CD4-positive, alpha-beta memory T cell (primary cell): ENCODE measurements around the gene SLC10A7. TPM values are rescaled to one million over a fixed set of nuclear protein-coding genes. Genes with fewer than 3 reads are reported as not detected.

Experiments
- CTCF ChIA-PET: fragments of 350-600 bp; sonication (Branson Sonifier 250); formaldehyde crosslinking; loops from one replicate; lab custom pipeline; 2021; ENCODE audit warnings: inconsistent platforms; ENCODE audit not compliant: partially characterized antibody; lab: Charles Lee
- POLR2A ChIA-PET: fragments of 350-600 bp; sonication (Branson Sonifier 250); formaldehyde crosslinking; loops from one replicate; lab custom pipeline; 2021; ENCODE audit not compliant: partially characterized antibody; lab: Charles Lee
- DNase-seq, 5 donors: peaks; one replicate each; pipeline versions ENCODE4 v3.0.0 to v3.0.0-alpha.2; 2020 to 2022; ENCODE audit warnings: mixed read lengths in 1 of 5
- H3K27ac ChIP-seq: one replicate; pipeline ENCODE4 v1.7.0; 2013; ENCODE audit warnings: low read depth, low read length
- H3K27me3 ChIP-seq: 2 replicates; pipeline ENCODE4 v1.7.0; 2013; ENCODE audit warnings: mild to moderate bottlenecking, low read length, moderate library complexity; ENCODE audit not compliant: insufficient read depth
- H3K36me3 ChIP-seq: 2 replicates; pipeline ENCODE4 v1.7.0; 2013; ENCODE audit warnings: mild to moderate bottlenecking, low read length, moderate library complexity; ENCODE audit not compliant: insufficient read depth
- H3K4me1 ChIP-seq: 2 replicates; pipeline ENCODE4 v1.7.0; 2013; ENCODE audit warnings: mild to moderate bottlenecking, low read length, moderate library complexity; ENCODE audit not compliant: insufficient read depth
- H3K4me3 ChIP-seq, 2 donors: one replicate each; pipeline ENCODE4 v1.7.0; 2013; ENCODE audit warnings: low read length in 2 of 2, mild to moderate bottlenecking in 1 of 2
- H3K9me3 ChIP-seq, 2 donors: one replicate each; pipeline ENCODE4 v1.7.0; 2013; ENCODE audit warnings: low read length in 2 of 2, control low read depth in 1 of 2; ENCODE audit not compliant: control insufficient read depth in 1 of 2
- H3K27ac Mint-ChIP-seq, 7 donors: one replicate each; pipeline ENCODE4 v1.8.0; 2020 to 2021; ENCODE audit warnings: mixed read lengths in 7 of 7, mild to moderate bottlenecking in 6 of 7, inconsistent platforms in 3 of 7, moderate library complexity in 3 of 7
- H3K27me3 Mint-ChIP-seq, 2 donors: one replicate each; pipeline ENCODE4 v1.8.0; 2020 to 2021; ENCODE audit warnings: mixed read lengths in 2 of 2
- H3K36me3 Mint-ChIP-seq, 2 donors: one replicate each; pipeline ENCODE4 v1.8.0; 2020 to 2021; ENCODE audit warnings: mixed read lengths in 2 of 2, inconsistent platforms in 1 of 2, mild to moderate bottlenecking in 1 of 2
- H3K4me1 Mint-ChIP-seq, 4 donors: one replicate each; pipeline ENCODE4 v1.8.0; 2020 to 2021; ENCODE audit warnings: mixed read lengths in 4 of 4, mild to moderate bottlenecking in 1 of 4
- H3K4me3 Mint-ChIP-seq, 8 donors: one replicate each; pipeline ENCODE4 v1.8.0; 2020 to 2021; ENCODE audit warnings: mixed read lengths in 8 of 8, mild to moderate bottlenecking in 7 of 8, moderate library complexity in 6 of 8, inconsistent platforms in 3 of 8
- H3K9me3 Mint-ChIP-seq, 8 donors: one replicate each; pipeline ENCODE4 v1.8.0; 2020 to 2021; ENCODE audit warnings: mixed read lengths in 8 of 8, mild to moderate bottlenecking in 5 of 8, inconsistent platforms in 3 of 8, moderate library complexity in 1 of 8
- intact Hi-C: fragments of 100-400 bp; cut with micrococcal nuclease; formaldehyde crosslinking; loops from one replicate; pipeline ENCODE4 v1.15.1; 2023
- polyA plus RNA-seq, 2 donors: library from polyadenylated mRNA; unstranded; fragments of 300-500 nt; fragmentation: Illumina TruSeq; gene quantifications; one replicate each; pipeline ENCODE4 v1.2.3, GENCODE V29; 2021
- total RNA-seq, 2 experiments: library from RNA; stranded (reverse); gene quantifications; one replicate each; pipeline ENCODE4 v1.2.3, GENCODE V29; 2021

SLC10A7 gene
- total and polyA plus RNA-seq, 4 experiments from 2014 or later = 9.0 to 17.7 (median 10.1) TPM

DNA sequence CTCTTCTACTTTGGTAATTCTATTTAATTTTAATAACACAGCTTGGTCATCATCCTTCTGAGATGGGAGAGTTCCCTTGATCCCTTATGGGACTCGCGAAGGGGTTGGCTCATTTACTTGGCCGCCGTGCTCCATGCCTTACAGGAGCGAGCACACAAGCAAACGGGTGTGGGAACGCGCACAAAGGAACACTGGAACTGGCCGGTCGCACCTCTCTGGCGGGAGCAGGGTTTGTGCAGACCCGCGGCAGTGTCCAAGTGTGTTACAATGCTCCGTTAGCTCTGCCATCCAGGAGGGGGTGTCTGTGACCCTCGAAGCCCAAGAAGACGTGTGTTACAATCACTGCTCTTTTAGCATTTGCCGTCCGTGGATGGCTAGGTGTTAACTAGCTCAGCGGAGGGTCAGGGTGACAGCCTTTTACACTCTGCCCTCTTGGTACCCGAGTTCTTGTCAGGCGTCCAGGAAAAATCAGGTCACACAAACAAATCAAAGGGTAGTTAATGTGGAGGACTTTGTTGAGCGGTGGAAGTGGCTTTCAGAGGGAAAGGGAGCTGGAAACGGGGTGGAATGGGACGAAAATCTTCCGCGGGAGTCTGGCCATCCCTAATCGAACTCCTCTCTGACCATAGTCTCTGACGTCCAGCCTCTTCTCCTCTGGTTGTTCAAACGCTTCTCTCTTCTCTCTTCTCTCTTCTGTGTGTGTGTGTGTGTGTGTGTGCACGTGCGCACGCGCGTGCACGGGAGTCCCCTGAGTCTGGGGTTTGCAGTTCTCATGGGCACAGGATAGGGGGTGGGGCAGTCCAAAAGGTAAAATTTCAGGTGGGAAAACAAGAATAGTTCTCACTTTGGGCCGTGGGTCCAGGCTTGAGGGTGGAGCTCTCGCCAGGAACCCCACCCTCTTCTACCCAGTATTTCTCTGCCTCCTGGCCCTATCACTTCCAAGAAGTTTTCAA is 76.3 kb downstream of the SLC10A7 start:
- peaks cover 0 to 3% (median 0%) of the 10 kb centered on the region in 8 donors for H3K9me3 Mint-ChIP-seq
- intact Hi-C loops = no loop called here
- CTCF ChIA-PET = no interaction called here

DNA sequence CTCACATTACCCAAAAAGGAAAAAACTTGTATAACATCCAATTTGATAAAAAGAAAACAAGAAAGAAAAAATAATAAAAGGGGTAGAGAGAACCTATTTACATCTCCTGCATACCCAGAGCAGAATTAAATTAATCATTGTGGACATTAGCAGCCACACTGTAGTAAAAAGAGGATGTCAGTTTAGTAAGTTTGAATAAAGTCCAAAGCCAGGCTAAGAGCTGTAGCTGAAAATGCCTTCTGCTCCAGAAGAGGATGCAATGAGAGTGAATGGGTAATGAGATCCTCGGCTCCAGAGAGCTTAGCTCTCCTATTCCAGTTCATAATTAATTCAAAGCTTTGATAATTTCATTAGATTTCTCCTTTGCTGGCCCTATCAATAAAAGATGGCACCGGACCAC is 78.2 kb downstream of the SLC10A7 start:
- intact Hi-C loops = no loop called here
- Histone ChIP-seq H3K36me3 (no peaks in the 10 kb centered on the region), H3K4me1 (no peaks in the 10 kb centered on the region), H3K9me3 (no peaks in the 10 kb centered on the region), H3K27me3 (no peaks in the 10 kb centered on the region), H3K27ac (no peak overlapping the region), H3K4me3 (no peak overlapping the region)
- no peak for DNase-seq
- peaks cover 0 to 2% (median 0%) of the 10 kb centered on the region in 8 donors for H3K9me3 Mint-ChIP-seq
- H3K4me3 Mint-ChIP-seq = no peak overlapping the region
- peaks cover 0 to 6% (median under 1%) of the 10 kb centered on the region in 4 donors for H3K4me1 Mint-ChIP-seq
- CTCF ChIA-PET = interaction anchor here (1.2 kb wide), 1 partner anchor 9 kb away, joined by 3 read pairs; no protein-coding TSS in a partner anchor
- no peak overlapping the region for H3K27ac Mint-ChIP-seq
- POLR2A ChIA-PET = no interaction called here
- no peaks in the 10 kb centered on the region for H3K27me3 Mint-ChIP-seq
- peaks cover 15 to 22% of the 10 kb centered on the region in 2 donors for H3K36me3 Mint-ChIP-seq

More for the DNA sequence above, 76.3 kb downstream of the SLC10A7 start:
- H3K4me1 ChIP-seq = peaks cover 3% of the 10 kb centered on the region
- H3K4me3 ChIP-seq = no peak overlapping the region
- Mint-ChIP-seq H3K4me1 (peaks cover 4 to 20% (median 16%) of the 10 kb centered on the region in 4 donors), H3K4me3 (no peak overlapping the region), H3K27me3 (no peaks in the 10 kb centered on the region), H3K27ac (no peak overlapping the region), H3K36me3 (peaks cover 18 to 27% of the 10 kb centered on the region in 2 donors)
- H3K9me3 ChIP-seq = no peaks in the 10 kb centered on the region
- DNase-seq = no peak
- no peaks in the 10 kb centered on the region for H3K36me3 ChIP-seq
- H3K27ac ChIP-seq = no peak overlapping the region
- H3K27me3 ChIP-seq = no peaks in the 10 kb centered on the region
- POLR2A ChIA-PET = no interaction called here

DNA sequence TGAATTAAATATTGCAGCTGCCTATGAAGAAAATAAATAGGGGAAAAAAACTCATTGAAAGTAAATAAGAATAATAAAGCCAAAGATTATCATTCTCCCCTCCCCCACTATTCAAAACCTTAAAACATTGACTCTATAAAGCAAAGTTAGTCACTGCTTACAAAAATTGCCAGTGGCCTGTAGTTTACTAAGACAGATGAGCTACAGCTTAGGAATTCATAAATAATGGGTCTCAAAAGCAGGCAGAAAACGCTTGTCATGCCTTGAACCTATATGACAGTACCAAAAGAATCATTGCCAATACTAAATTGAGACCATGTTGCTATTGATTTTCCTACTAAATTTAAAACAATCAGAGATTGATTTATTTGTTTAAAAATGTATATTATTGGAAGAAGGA is 78.9 kb downstream of the SLC10A7 start:
- CTCF ChIA-PET = interaction anchor here (1.2 kb wide), 1 partner anchor 9 kb away, joined by 3 read pairs; no protein-coding TSS in a partner anchor

DNA sequence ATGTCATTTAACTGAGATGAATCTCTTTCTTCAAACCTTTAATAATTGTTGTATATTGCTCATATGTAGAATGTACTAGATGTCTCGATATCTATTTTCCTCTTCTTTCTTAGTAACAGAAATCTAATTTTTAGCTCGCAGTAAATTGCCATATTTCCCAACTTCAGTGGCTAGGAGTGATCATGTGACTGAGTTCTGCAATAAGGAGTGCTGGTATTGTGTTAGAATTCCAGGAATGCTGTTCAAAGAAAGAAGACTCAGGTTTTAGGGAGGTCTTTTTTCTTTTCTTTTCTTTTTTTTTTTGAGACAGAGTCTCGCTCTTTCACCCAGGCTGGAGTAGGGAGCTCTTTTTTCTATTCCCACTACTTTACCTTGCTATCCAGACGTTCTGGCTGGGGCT is 81.7 kb downstream of the SLC10A7 start:
- CTCF ChIA-PET = no interaction called here

More for the DNA sequence above, 78.9 kb downstream of the SLC10A7 start:
- DNase-seq = no peak
- H3K4me3 Mint-ChIP-seq = no peak overlapping the region
- H3K27ac ChIP-seq = no peak overlapping the region
- intact Hi-C loops = no loop called here
- peaks cover 0 to 2% (median 0%) of the 10 kb centered on the region in 8 donors for H3K9me3 Mint-ChIP-seq
- peaks cover 15 to 22% of the 10 kb centered on the region in 2 donors for H3K36me3 Mint-ChIP-seq
- POLR2A ChIA-PET = no interaction called here
- H3K4me1 ChIP-seq = no peaks in the 10 kb centered on the region
- no peaks in the 10 kb centered on the region for H3K27me3 Mint-ChIP-seq
- peaks cover 0 to 7% (median 0%) of the 10 kb centered on the region in 4 donors for H3K4me1 Mint-ChIP-seq
- no peaks in the 10 kb centered on the region for H3K36me3 ChIP-seq
- H3K9me3 ChIP-seq = no peaks in the 10 kb centered on the region
- H3K27ac Mint-ChIP-seq = no peak overlapping the region
- H3K4me3 ChIP-seq = no peak overlapping the region
- no peaks in the 10 kb centered on the region for H3K27me3 ChIP-seq

DNA sequence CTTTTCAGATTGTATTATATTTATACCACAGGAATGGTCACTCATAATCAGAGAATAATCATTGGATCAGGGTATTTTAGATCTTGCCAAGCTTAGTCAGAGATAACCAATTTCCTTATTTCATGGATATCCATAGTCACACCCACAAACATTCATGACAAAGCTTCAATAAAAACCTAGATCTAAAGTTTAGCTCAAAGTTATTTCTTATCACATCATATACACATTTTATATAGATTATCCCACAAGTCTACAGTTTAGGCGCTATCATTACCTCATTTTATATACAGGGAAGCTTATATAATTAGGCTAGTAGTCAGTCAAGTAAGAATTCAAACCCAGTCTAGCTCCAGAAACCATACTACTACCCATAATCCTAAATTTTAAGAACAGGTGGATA is 82.3 kb downstream of the SLC10A7 start:
- Mint-ChIP-seq H3K36me3 (peaks cover 4 to 10% of the 10 kb centered on the region in 2 donors), H3K27me3 (no peaks in the 10 kb centered on the region), H3K27ac (no peak overlapping the region), H3K9me3 (no peaks in the 10 kb centered on the region), H3K4me1 (peaks cover 0 to 4% (median 0%) of the 10 kb centered on the region in 4 donors), H3K4me3 (no peak overlapping the region)
- Histone ChIP-seq H3K27me3 (no peaks in the 10 kb centered on the region), H3K4me1 (no peaks in the 10 kb centered on the region), H3K9me3 (no peaks in the 10 kb centered on the region), H3K36me3 (no peaks in the 10 kb centered on the region), H3K27ac (no peak overlapping the region), H3K4me3 (no peak overlapping the region)
- ChIA-PET CTCF (no interaction called here), POLR2A (no interaction called here)
- DNase-seq = no peak
- intact Hi-C loops = no loop called here

More for the DNA sequence above, 81.7 kb downstream of the SLC10A7 start:
- no peaks in the 10 kb centered on the region for H3K36me3 ChIP-seq
- no peak overlapping the region for H3K4me3 ChIP-seq
- Mint-ChIP-seq H3K36me3 (peaks cover 4 to 10% of the 10 kb centered on the region in 2 donors), H3K4me1 (peaks cover 0 to 4% (median 0%) of the 10 kb centered on the region in 4 donors), H3K27me3 (no peaks in the 10 kb centered on the region), H3K9me3 (no peaks in the 10 kb centered on the region), H3K27ac (no peak overlapping the region), H3K4me3 (no peak overlapping the region)
- POLR2A ChIA-PET = no interaction called here
- no peaks in the 10 kb centered on the region for H3K4me1 ChIP-seq
- H3K27me3 ChIP-seq = no peaks in the 10 kb centered on the region
- no peak overlapping the region for H3K27ac ChIP-seq
- intact Hi-C loops = no loop called here
- no peaks in the 10 kb centered on the region for H3K9me3 ChIP-seq
- no peak for DNase-seq

DNA sequence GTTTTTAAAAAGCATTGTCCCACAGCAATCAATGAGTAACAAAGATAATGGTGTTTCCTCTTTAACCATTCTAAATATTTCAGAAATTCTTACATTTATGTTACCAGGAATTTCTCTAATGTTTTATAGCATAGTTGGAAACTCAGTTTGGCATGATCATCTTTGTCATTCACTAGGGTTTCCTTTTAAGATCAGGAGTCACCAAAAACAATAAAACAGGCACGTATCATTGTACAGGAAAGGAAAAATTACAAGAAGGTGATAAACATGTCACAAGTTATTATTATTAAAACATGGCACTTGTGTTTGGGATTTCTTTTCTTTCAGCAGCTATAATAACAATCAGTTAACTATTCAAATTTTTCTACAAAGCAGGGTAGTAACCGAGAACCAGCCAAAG is 84.0 kb downstream of the SLC10A7 start:
- no peaks in the 10 kb centered on the region for H3K27me3 Mint-ChIP-seq
- Histone ChIP-seq H3K4me1 (no peaks in the 10 kb centered on the region), H3K36me3 (no peaks in the 10 kb centered on the region), H3K27me3 (no peaks in the 10 kb centered on the region), H3K27ac (no peak overlapping the region), H3K9me3 (no peaks in the 10 kb centered on the region), H3K4me3 (no peak overlapping the region)
- POLR2A ChIA-PET = no interaction called here
- no peaks in the 10 kb centered on the region for H3K9me3 Mint-ChIP-seq
- H3K4me3 Mint-ChIP-seq = no peak overlapping the region
- CTCF ChIA-PET = no interaction called here
- no peak for DNase-seq
- intact Hi-C loops = no loop called here
- no peak overlapping the region for H3K27ac Mint-ChIP-seq
- H3K4me1 Mint-ChIP-seq = peaks cover 0 to 4% (median 0%) of the 10 kb centered on the region in 4 donors
- peaks cover 4 to 10% of the 10 kb centered on the region in 2 donors for H3K36me3 Mint-ChIP-seq

DNA sequence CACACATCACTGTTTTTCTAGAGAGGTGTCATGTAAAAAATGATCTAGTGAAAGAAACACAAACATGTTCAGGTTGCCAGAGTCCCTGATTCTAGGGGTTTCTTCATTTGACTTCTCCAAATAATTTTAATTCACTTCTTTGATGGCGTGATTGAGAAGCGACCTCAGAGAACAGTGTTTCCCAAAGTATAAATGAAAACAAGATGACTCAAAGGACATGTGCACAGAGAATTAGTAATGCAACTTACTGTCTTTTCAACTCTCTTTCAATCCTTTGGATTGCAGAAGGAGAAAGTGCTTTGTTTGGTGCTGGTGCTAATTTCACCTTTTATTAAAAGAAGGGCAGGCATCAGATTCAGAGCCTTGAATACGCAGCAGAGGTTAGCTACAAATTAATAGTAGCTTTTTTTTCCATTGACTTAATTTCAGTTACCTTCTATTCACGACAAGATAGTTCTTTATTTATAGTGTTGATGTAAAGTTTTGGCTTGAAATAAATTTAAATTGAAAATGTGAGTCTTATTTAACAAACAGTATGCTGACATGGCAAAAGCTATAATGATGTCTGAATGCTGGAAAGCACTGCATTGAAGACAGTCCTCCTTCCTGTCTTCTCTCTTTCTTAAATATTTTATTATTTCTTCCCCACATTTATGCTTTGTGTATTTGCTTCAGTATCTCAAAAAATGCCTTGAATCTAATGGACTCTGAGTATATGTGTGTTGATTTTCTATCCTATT is 85.1 kb downstream of the SLC10A7 start:
- Histone ChIP-seq H3K27ac (no peak overlapping the region), H3K4me3 (no peak overlapping the region), H3K27me3 (no peaks in the 10 kb centered on the region), H3K4me1 (no peaks in the 10 kb centered on the region), H3K36me3 (no peaks in the 10 kb centered on the region), H3K9me3 (no peaks in the 10 kb centered on the region)
- no peak overlapping the region for H3K27ac Mint-ChIP-seq
- POLR2A ChIA-PET = no interaction called here
- CTCF ChIA-PET = no interaction called here
- intact Hi-C loops = no loop called here
- H3K36me3 Mint-ChIP-seq = peaks cover 4 to 14% of the 10 kb centered on the region in 2 donors
- DNase-seq = no peak
- H3K4me3 Mint-ChIP-seq = no peak overlapping the region
- H3K4me1 Mint-ChIP-seq = peaks cover 0 to 4% (median 0%) of the 10 kb centered on the region in 4 donors
- no peaks in the 10 kb centered on the region for H3K9me3 Mint-ChIP-seq
- H3K27me3 Mint-ChIP-seq = no peaks in the 10 kb centered on the region
